ENCODE data around the gene VSTM1. TPM values are rescaled to one million over a fixed set of nuclear protein-coding genes. Genes with fewer than 3 reads are reported as not detected.

VSTM1 gene
- total RNA-seq, 2 donors from 2014 or later, result 1.6 TPM; not detected in 1

DNA sequence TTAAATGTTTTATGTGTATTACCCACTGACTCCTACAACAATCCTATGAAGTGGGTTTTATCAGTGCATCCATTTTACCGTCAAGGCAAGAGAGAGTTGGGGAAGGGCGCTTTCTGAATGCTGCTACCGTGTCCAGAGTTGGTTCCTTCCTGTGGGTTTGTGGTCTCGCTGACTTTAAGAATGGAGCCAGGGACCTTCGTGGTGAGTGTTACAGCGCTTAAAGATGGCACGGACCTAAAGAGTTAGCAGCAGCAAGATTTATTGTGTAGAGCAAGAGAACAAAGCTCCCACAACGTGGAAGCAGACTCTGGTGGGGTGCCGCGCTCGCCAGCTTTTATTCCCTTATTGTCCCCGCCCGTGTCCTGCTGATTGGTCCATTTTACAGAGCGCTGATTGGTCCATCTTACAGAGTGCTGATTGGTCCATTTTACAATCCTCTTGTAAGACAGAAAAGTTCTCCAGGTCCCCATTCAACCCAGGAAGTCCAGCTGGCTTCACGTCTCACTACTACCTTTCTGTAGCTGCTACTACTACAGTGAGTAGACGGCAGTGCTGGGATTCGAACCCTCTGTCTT lies 30.8 kb upstream of the VSTM1 start:
- Histone ChIP-seq H3K36me3 (no peaks in the 10 kb centered on the region), H3K27me3 (replicated peaks; ENCODE audit: insufficient read depth) (no peaks in the 10 kb centered on the region), H3K9me3 (no peaks in the 10 kb centered on the region), H3K4me3 (no peak overlapping the region), H3K27ac (no peak overlapping the region), H3K4me1 (replicated peaks) (no peaks in the 10 kb centered on the region)
- WGBS, result 85% methylated on average over 17 of the region's 17 CpGs
- intact Hi-C loops (cut with DNase I), result no loop called here
- no peak for DNase-seq (ENCODE audit: low spot score)
- no peak for TF ChIP-seq POLR2AphosphoS5 (IDR thresholded peaks at IDR 0.05)
- TF ChIP-seq POLR2A (IDR thresholded peaks at IDR 0.05), result no peak
- TF ChIP-seq, protein P1, sequence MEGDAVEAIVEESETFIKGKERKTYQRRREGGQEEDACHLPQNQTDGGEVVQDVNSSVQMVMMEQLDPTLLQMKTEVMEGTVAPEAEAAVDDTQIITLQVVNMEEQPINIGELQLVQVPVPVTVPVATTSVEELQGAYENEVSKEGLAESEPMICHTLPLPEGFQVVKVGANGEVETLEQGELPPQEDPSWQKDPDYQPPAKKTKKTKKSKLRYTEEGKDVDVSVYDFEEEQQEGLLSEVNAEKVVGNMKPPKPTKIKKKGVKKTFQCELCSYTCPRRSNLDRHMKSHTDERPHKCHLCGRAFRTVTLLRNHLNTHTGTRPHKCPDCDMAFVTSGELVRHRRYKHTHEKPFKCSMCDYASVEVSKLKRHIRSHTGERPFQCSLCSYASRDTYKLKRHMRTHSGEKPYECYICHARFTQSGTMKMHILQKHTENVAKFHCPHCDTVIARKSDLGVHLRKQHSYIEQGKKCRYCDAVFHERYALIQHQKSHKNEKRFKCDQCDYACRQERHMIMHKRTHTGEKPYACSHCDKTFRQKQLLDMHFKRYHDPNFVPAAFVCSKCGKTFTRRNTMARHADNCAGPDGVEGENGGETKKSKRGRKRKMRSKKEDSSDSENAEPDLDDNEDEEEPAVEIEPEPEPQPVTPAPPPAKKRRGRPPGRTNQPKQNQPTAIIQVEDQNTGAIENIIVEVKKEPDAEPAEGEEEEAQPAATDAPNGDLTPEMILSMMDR (IDR thresholded peaks at IDR 0.05), result no peak

DNA sequence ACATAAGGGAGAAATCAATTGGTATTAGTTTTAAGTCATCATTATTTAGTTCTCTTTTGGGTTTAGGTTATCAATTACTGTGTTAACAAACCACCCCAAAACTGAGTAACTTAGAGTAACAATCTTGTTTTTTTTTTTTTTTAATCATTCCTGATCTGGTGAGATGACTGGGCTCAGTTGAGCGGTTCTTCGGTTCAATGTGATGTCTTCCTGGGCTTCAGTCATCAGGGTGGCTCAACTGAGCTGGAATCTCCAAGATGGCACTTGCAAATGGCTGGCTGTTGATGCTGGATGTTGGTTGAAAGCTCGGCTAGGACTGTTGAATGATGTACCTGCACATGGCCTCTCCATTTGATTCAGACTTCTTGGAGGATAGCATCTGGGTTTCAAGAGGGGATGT lies 20.7 kb upstream of the VSTM1 start:
- no peaks in the 10 kb centered on the region for H3K36me3 ChIP-seq
- H3K27me3 ChIP-seq (replicated peaks; ENCODE audit: insufficient read depth), result no peaks in the 10 kb centered on the region
- H3K9me3 ChIP-seq, result no peaks in the 10 kb centered on the region
- no peak overlapping the region for H3K4me3 ChIP-seq
- intact Hi-C loops (cut with DNase I), result no loop called here
- H3K27ac ChIP-seq, result no peak overlapping the region
- DNase-seq (ENCODE audit: low spot score), result no peak
- no peaks in the 10 kb centered on the region for H3K4me1 ChIP-seq (replicated peaks)
- WGBS, result 94% methylated on average over 3 of the region's 3 CpGs
- TF ChIP-seq POLR2A (IDR thresholded peaks at IDR 0.05), result no peak
- TF ChIP-seq POLR2AphosphoS5 (IDR thresholded peaks at IDR 0.05), result no peak
- TF ChIP-seq, protein P1 (IDR thresholded peaks at IDR 0.05), result no peak

DNA sequence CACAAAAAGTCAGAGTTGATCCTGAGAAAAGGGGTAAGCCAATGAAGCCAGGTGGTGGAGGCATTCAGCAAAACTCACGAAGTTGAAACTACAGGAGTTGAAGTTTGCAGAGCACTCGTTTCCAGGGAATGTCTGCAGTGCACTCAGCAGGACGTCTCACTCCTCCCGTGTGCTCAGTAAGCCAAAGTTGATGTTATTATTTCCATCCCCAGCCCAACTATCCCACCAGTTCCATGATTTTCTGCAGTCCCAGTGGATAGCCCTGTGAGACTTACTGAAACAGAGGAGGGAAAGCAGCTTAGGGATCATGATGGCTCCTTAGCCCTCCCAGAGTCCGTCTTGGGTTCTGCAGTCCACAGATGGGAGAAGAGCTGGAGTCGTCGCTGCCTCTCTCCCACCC lies 17.3 kb upstream of the VSTM1 start, which contains the start of gene TARM1:
TSS of gene TARM1 (minus strand) at position 334 of the 400 bp plus-strand sequence. CDS start at position 309, 25 bp downstream.
- Histone ChIP-seq H3K27ac (no peak within 1 kb of the TSS), H3K4me1 (replicated peaks) (no peaks in the 10 kb centered on the region), H3K27me3 (replicated peaks; ENCODE audit: insufficient read depth) (no peaks in the 10 kb centered on the region), H3K4me3 (no peak within 1 kb of the TSS), H3K36me3 (no peaks in the 10 kb centered on the region), H3K9me3 (no peaks in the 10 kb centered on the region)
- 83% methylated on average over 7 of the region's 7 CpGs for WGBS
- intact Hi-C loops (cut with DNase I), result no loop called here
- TF ChIP-seq POLR2A (IDR thresholded peaks at IDR 0.05), result no peak
- TF ChIP-seq POLR2AphosphoS5 (IDR thresholded peaks at IDR 0.05), result no peak
- TF ChIP-seq, protein P1 (IDR thresholded peaks at IDR 0.05), result no peak
- DNase-seq (ENCODE audit: low spot score), result no peak

DNA sequence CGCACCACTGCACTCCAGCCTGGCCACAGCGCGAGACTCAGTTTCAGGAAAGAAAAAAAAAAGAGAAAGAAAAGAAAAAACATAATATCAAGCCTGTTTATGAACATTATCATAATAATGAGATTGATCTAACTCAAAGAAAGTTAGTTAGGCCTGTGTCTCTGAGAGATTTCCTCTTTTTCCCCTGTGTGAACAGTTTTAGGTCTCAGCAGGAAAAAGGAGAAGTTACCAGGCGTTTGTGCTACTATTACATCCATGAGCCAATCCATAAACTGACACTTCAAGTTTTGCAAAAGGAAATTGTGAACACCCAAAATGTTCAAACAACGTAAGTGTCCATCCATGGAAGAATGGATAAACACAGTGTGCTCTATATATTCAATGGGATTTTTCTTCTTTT lies 13.6 kb upstream of the VSTM1 start:
- H3K27me3 ChIP-seq (replicated peaks; ENCODE audit: insufficient read depth), result no peaks in the 10 kb centered on the region

DNA sequence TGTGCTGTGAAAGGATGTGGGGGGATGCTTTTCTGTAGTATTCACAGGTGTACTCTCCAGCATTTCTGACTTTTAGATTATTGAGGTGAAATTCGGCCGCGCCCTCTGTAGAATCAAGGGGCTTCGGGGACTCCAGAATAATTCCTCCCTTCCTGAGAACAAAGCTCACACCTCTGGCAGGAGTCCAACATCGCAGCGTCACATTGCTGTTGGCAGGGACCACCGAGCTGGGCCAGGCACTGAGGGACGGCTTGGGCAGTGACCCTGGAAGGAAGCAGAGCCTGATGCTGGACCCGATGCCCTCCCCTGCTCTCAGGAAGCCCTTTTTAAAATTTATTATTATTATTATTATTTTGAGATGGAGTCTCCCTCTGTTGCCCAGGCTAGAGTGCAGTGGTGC lies 11.2 kb upstream of the VSTM1 start:
- intact Hi-C loops (cut with DNase I), result no loop called here
- Histone ChIP-seq H3K9me3 (no peaks in the 10 kb centered on the region), H3K27me3 (replicated peaks; ENCODE audit: insufficient read depth) (no peaks in the 10 kb centered on the region), H3K4me3 (no peak overlapping the region), H3K27ac (no peak overlapping the region), H3K4me1 (replicated peaks) (no peaks in the 10 kb centered on the region), H3K36me3 (no peaks in the 10 kb centered on the region)
- TF ChIP-seq, protein P1 (IDR thresholded peaks at IDR 0.05), result no peak
- no peak for TF ChIP-seq POLR2AphosphoS5 (IDR thresholded peaks at IDR 0.05)
- no peak for TF ChIP-seq POLR2A (IDR thresholded peaks at IDR 0.05)
- no peak for DNase-seq (ENCODE audit: low spot score)
- 67% methylated on average over 9 of the region's 9 CpGs for WGBS

More for the DNA sequence above, 13.6 kb upstream of the VSTM1 start:
- Histone ChIP-seq H3K36me3 (no peaks in the 10 kb centered on the region), H3K4me1 (replicated peaks) (no peaks in the 10 kb centered on the region), H3K9me3 (no peaks in the 10 kb centered on the region), H3K4me3 (no peak overlapping the region), H3K27ac (no peak overlapping the region)
- DNase-seq (ENCODE audit: low spot score), result no peak
- intact Hi-C loops (cut with DNase I), result no loop called here
- TF ChIP-seq, protein P1 (IDR thresholded peaks at IDR 0.05), result no peak
- no peak for TF ChIP-seq POLR2A (IDR thresholded peaks at IDR 0.05)
- 83% methylated on average over 5 of the region's 5 CpGs for WGBS

Measured in prostate gland (tissue), 2 donors.